Measurements from ENCODE around the gene MAPK8. TPM values are rescaled to one million over a fixed set of nuclear protein-coding genes. Genes with fewer than 3 reads are reported as not detected.

MAPK8 gene
- total and polyA plus RNA-seq, 9 of the 15 experiments (the other 6 are each of a cell fraction or from before 2014, with no cell fraction given) = 6.4 to 159 (median 71.0) TPM

DNA sequence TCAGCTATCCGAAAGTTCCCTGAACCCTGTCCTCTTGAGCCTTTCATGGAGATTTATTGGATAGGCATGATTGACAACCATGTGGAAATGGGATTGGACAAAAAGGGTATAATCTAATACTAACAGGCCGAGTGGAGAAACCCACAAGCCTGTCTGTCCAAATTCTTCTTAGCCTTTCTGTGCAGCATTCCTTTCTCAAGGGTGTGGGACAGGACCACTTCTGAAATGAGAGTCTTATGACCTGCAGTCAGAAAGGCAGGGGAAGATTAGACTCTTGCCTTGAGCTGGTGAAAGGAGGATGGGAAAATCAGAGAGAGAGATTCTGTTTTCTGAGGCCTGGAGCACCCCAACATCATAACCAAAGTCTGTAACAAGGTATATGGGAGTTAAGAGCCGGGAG lies 85.5 kb downstream of the MAPK8 start:
- WGBS (ENCODE audit: insufficient coverage, low coverage, missing lambda C conversion rate) = 75% methylated on average over 3 of the region's 3 CpGs
- DNase-seq (ENCODE audit: extremely low read depth in 1 of 4, low spot score in 3 of 4) (no peak), FAIRE-seq (no peak), ATAC-seq (no peak)
- Histone ChIP-seq H3K9ac (ENCODE audit: insufficient read depth in 1 of 2, low read depth in 2 of 2, low read length in 2 of 2) (no peak overlapping the region), H4K20me1 (replicated peaks; ENCODE audit: control insufficient read depth, insufficient read depth, low read length) (no peaks in the 10 kb centered on the region), H2AFZ (ENCODE audit: low read depth, low read length) (no peak overlapping the region), H3K27ac (ENCODE audit: extremely low read depth, low read depth, low read length) (no peak overlapping the region), H3K79me2 (ENCODE audit: control insufficient read depth, insufficient read depth, low read length) (peaks cover 68% of the 10 kb centered on the region), H3K4me2 (ENCODE audit: insufficient read depth, low read length) (no peak overlapping the region), H3K9me1 (ENCODE audit: control insufficient read depth, insufficient read depth, low read length) (no peaks in the 10 kb centered on the region), H3K4me1 (replicated peaks in 1 of 2; ENCODE audit: control insufficient read depth in 2 of 2, insufficient read depth in 2 of 2, low read length in 2 of 2) (peaks cover 6 to 45% of the 10 kb centered on the region in 2 experiments), H3K27me3 (ENCODE audit: control insufficient read depth in 2 of 2, insufficient read depth in 2 of 2, low read length in 2 of 2) (no peaks in the 10 kb centered on the region), H3K9me3 (replicated peaks; ENCODE audit: control insufficient read depth, insufficient read depth, low read depth, low read length) (no peaks in the 10 kb centered on the region), H3K4me3 (no peak overlapping the region), H3K36me3 (ENCODE audit: control insufficient read depth, insufficient read depth, low read length) (no peaks in the 10 kb centered on the region; the same call in 2 of the 3 replicates)
- in situ Hi-C loops (cut with MboI) (no loop called here), intact Hi-C loops (cut with micrococcal nuclease) (no loop called here)
- ChIA-PET CTCF (ENCODE audit: low intra/inter-chr PET ratio) (no interaction called here), POLR2A (interaction anchor here (1.1 to 1.6 kb wide), 2 partner anchors 9 to 45 kb away, joined by 3 to 5 read pairs; no protein-coding TSS in a partner anchor)
- no TSS peak for BruUV-seq (replicated peaks)
- TF ChIP-seq MAZ (CRISPR knock-in tag; conservative IDR thresholded peaks at IDR 0.05 in 1 of 2, IDR thresholded peaks at IDR 0.05 in 1 of 2) = no peak
- TF ChIP-seq, protein P1, sequence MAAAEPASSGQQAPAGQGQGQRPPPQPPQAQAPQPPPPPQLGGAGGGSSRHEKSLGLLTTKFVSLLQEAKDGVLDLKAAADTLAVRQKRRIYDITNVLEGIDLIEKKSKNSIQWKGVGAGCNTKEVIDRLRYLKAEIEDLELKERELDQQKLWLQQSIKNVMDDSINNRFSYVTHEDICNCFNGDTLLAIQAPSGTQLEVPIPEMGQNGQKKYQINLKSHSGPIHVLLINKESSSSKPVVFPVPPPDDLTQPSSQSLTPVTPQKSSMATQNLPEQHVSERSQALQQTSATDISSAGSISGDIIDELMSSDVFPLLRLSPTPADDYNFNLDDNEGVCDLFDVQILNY (CRISPR knock-in tag; IDR thresholded peaks at IDR 0.05) = no peak
- no peak for TF ChIP-seq CHD1 (IDR thresholded peaks at IDR 0.05; ENCODE audit: low read length)
- TF ChIP-seq, protein P2, sequence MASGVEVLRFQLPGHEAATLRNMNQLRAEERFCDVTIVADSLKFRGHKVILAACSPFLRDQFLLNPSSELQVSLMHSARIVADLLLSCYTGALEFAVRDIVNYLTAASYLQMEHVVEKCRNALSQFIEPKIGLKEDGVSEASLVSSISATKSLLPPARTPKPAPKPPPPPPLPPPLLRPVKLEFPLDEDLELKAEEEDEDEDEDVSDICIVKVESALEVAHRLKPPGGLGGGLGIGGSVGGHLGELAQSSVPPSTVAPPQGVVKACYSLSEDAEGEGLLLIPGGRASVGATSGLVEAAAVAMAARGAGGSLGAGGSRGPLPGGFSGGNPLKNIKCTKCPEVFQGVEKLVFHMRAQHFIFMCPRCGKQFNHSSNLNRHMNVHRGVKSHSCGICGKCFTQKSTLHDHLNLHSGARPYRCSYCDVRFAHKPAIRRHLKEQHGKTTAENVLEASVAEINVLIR (CRISPR knock-in tag; IDR thresholded peaks at IDR 0.05) = no peak
- no peak for TF ChIP-seq ZNF79 (CRISPR knock-in tag; IDR thresholded peaks at IDR 0.05; ENCODE audit: low read depth)
- TF ChIP-seq MCM3 (IDR thresholded peaks at IDR 0.05) = no peak
- no peak for TF ChIP-seq RBFOX2 (IDR thresholded peaks at IDR 0.05; ENCODE audit: low read depth, low read length)
- no peak for TF ChIP-seq SP1 (CRISPR knock-in tag; IDR thresholded peaks at IDR 0.05)
- no peak for TF ChIP-seq PPARD (CRISPR knock-in tag; IDR thresholded peaks at IDR 0.05)
- TF ChIP-seq L3MBTL2 (IDR thresholded peaks at IDR 0.05) = no peak
- TF ChIP-seq ZNF23 (CRISPR knock-in tag; IDR thresholded peaks at IDR 0.05) = no peak
- no peak for TF ChIP-seq ZNF699 (CRISPR knock-in tag; IDR thresholded peaks at IDR 0.05; ENCODE audit: insufficient replicate concordance)
- no peak for TF ChIP-seq GABPB1 (CRISPR knock-in tag; IDR thresholded peaks at IDR 0.05)
- TF ChIP-seq ZNF316 (IDR thresholded peaks at IDR 0.05) = no peak
- TF ChIP-seq ARID2 (IDR thresholded peaks at IDR 0.05) = no peak
- no peak for TF ChIP-seq SRSF3 (IDR thresholded peaks at IDR 0.05; ENCODE audit: insufficient read depth, low read length)
- no peak for TF ChIP-seq HMG20A (CRISPR knock-in tag; conservative IDR thresholded peaks at IDR 0.05)
- no peak for TF ChIP-seq RNF219 (CRISPR knock-in tag; IDR thresholded peaks at IDR 0.05)

All from K562 (cell line).